ENCODE data around the gene LILRB2.
"Not testable (repeated sequence)": the region's sequence is repeated elsewhere in the genome, so short reads cannot be mapped to it uniquely, and the experiment has no call there.

Gene LILRB2

DNA sequence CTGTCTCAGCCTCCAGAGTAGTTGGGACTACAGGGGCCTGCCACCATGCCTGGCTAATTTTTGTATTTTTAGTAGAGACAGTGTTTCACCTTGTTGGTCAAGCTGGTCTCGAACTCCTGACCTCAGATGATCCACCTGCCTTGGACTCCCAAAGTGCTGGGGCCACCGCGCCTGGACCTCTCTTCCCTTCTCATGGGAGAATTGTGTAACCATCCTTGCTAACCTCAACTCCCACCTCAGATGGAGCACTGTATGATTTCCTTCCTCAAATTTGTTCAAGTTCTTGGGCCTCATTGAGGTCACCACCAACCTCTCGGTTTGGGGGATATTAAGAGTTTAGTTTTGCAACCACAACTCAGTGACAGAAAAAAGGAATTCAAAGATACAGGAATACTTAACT is 21.3 kb upstream of the LILRB2 start:
- DNase-seq, result no peak

DNA sequence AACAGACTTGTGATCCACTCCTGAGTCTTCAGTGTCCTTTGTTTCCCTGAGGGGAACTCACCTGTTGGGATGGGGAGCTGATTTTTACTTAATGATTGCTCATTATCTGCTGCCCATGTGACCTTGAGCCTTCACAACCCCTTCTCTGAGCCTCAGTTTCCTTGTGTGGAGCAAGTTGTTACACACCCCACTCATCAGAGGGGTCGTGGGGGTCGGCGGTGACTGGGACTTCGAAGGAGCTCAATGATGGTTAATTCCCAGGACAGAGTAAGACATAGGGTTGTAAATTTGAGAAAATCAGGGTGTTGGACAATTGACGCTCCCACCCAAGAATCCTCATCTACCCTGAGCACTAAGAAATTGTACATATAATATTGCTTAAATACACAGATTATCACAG is 18.6 kb upstream of the LILRB2 start:
- no peak for DNase-seq

DNA sequence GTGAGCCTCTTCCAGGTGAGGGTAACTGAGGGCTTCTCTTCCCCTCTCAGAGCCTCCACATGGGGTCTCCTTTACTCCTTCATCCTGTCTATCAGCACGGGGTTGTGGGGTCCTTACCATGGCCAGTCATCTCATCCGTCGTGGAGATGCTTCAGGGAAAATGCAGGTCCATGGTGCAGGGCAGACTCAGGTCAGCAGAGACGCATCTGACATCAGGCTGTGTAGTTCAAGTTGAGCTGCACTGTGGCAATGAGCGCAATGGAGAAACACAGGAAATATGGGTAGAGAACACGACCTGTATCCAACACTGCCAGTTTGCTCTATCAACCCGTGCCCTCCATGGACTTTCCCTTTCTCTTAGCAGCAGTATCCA is 18.2 kb upstream of the LILRB2 start:
- DNase-seq, result no peak

DNA sequence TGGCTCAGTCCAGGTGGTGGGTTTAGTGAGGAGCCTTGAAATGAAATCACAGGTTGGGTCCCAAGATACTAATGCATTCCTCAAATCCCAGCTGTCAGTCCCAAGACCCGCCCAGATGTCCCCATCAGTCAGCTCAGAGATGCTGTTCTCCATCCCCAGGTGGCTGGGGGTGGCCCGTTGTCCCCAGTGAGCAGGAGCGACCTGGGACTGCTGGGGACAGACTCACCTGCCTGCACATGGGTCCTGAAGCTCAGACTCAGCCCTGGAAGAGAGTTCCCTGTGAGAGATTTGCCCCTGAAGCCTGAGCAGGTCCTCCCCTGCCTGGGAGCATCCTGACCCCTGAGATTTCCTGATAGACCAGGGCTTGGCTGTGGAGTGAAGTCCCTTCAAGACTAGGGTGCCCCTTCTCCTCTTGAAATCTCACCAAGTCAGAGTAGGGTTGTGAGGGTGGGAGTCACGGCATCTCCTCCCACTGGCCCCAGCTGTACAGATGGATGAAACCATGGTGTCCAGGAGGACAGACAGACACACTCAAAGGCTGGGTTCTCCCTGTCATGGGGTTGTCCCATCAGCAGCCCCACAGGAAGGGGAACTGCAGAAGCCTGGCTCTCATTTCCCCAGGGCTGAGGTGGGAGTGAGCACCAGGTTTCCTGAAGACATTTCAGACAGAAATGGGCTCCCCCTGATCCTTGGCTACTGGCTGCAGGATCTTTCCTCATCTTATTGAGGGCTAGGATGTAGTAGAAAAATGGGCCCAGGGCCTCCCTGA is 17.6 kb upstream of the LILRB2 start:
- no peak for DNase-seq

GRCh38 chr19:54297759-54298305 is 16.9 kb upstream of the LILRB2 start:
- DNase-seq, result no peak

- DNase-seq, result no peak
Observed at GRCh38 chr19:54294539-54294938, 13.6 kb upstream of the LILRB2 start.

DNA sequence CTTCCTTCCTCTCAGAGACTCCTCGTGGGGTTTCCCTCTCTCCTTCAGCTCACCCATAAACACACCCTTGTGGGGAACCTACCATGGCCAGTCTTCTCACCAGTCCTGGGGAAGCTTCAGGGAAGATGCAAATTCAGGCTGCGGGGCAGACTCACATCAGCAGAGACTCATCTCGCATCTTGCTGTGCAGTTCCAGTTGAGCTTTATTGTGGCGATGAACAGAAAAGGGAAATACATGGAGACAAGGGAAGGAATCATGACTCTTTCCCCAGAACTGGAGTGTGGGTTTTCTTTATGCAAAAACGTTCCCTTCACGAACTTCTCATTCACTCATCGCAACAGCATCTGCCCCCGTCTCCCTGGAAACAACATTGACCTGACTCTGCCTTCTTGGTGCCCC is 8.2 kb upstream of the LILRB2 start:
- not testable (repeated sequence) for DNase-seq

- no peak for DNase-seq
Observed at GRCh38 chr19:54287456-54287855, 6.5 kb upstream of the LILRB2 start.

DNA sequence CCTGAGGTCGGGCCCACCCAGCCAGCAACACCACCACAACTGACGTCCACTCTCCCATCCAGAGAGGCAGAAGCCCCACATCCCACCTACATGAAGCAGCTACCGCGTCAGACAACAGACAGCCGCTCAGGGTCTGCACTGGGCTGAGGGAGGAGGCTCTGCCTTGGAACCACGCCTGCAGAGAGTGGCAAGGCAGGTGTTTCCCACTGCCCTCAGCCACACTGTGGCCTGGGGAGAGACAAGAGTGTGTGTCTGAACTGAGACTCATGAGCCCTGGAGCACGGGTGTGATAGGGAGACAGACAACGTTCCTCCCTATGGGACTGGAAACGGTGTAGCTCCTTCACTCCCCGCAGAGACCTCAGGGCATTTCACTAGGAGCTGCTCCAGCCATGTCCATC is 5.4 kb upstream of the LILRB2 start:
- DNase-seq, result not testable (repeated sequence)

DNA sequence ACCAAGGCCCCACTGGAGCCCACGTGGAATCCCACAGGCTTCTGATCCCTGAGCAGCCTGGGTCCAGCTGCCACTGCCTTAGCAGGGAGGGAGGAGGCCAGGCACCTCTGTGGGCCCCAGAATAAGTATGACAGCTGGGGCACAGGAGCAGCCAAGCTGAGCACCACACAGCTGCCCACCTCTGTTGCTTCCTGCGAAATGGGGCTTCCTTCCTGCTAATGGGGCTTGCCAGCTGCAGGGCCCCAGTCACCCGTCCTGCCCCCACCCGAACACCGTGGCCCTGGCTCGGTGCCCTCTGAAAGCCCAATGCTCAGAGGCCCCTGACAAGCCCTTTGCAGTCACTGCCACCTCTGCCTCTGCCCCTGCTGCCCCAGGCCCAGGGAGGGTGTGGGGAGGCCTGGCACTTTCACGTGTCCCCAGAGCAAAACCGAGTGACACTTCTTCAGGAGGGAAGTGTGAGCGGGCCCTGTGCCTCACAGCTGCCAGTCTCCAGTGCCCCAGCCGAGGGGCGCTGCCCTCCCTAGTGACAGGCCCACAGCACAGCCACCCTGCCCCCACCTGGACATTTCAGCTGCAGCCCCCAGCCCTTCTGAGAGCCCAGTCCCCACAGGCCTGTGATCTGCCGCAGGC is 4.6 kb upstream of the LILRB2 start:
- not testable (repeated sequence) for DNase-seq

- DNase-seq, result no peak
Observed at GRCh38 chr19:54282686-54283470, 2.0 kb upstream of the LILRB2 start.

DNA sequence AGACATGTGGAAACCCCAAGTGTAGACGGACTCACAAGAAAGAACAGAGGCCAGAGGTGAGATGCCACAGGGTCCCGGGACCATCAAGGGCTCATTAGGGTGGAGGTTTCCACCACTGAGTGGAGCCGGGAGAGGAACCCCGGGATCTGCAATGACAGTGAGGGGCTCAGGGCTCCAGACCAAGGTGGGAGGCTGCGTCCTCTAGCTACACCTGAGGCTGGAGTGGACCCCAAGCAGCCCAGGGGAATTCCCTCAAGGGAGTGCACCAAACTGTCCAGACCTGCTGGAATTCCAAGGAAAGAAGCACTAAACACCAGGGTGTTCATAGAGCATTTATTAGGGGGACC is 792 bp upstream of the LILRB2 start:
- DNase-seq, result not testable (repeated sequence)

GRCh38 chr19:54280441-54280840 is 469 bp downstream of the LILRB2 start:
- DNase-seq, result not testable (repeated sequence)

- not testable (repeated sequence) for DNase-seq
Observed at GRCh38 chr19:54280025-54280424, 885 bp downstream of the LILRB2 start.

DNA sequence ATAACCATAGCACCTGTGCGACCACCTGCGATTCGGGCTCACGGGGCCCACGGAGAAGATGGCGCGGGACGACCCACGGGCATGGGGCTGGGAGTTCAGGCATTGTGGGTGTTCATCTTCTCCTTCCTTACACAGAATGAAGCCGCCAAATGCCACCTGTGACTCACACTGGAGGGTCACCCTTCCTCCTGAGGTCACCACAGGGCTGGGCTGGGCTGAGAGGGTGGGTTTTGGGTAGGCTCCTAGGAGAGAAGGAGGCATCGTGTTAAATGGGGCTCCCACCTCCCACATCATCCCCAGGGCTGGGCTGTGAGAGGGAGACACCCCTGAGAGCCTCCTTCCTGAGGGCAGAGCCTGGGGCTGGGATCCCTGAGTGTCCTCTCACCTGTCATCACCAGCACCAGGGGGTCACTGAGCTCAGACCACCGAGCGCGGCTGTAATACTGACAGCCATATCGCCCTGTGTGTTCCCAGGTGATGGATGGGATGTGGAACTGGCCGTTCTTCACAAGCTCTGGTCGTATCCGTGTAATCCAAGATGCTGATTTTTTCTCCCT is 1.4 kb downstream of the LILRB2 start:
- DNase-seq, result no peak

DNA sequence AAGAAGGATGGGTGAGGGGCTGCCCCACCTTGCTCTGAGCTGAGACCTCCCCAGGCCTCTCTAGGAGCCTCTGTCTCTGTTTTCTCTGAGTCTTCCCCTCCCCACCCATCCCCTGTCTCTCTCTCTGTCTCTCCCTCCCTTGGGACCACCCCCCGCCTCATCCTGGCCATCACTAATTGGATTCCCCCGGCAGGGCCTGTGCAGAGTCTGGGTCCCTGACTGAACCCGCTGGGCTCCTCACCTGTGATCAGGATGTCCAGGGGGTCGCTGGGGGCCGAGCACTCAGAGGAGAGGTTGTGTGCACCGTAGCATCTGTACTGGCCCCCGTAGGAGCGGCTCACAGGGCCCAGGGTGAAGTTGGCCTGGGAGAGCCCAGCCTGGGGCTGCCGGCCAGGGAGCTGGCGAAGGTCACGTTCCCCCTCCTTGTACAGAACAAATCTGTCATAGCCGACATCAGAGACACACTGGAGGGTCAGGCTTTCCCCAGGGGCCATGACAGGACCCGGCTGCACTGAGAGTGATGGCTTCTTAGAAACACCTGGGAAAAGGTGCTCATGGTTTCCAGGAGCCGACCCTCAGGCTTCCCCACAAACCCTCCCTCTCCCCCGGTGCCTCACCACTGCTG is 2.2 kb downstream of the LILRB2 start:
- not testable (repeated sequence) for DNase-seq

GRCh38 chr19:54278056-54278455 is 2.9 kb downstream of the LILRB2 start:
- not testable (repeated sequence) for DNase-seq

GRCh38 chr19:54277111-54277615 is 3.7 kb downstream of the LILRB2 start:
- not testable (repeated sequence) for DNase-seq

DNA sequence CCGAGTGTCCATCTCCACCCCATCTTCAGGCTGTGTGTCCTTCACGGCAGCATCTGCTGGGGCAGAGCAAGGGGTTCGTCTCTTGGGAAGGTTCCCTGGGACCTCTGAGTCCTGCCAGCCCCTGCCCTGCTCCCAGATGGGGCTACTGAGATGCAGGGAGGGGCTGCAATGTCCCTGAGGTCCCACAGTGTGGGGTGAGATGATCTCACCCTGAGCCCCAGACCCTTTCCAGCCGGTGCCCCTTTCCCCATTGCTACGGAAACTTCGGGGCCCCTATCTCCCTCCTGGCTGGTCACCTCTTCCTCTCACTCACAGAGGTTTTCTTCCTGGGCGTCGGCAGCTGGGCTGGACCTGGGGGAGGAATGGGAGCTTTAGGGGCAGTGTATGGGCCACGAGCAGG is 5.0 kb downstream of the LILRB2 start:
- no peak for DNase-seq

DNA sequence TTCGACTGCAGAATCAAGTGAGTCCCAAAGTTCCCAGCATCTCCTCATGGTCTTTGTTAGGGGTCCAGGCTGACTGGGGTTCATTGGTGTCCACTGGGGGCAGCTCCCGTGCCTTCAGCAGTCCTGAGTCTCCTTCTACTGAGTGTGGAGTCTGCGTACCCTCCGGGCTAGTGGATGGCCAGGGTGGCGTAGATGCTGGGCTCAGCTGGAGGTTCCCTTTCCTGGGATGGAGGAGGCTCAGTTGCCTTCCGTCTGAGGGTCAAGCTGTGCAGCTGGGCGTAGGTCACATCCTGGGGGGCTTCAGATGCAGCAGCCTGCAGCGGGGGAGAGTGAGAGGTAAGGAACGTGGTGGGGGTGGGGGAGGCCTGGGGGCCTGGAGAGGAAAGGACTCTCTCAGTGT is 6.4 kb downstream of the LILRB2 start:
- DNase-seq, result not testable (repeated sequence)

DNA sequence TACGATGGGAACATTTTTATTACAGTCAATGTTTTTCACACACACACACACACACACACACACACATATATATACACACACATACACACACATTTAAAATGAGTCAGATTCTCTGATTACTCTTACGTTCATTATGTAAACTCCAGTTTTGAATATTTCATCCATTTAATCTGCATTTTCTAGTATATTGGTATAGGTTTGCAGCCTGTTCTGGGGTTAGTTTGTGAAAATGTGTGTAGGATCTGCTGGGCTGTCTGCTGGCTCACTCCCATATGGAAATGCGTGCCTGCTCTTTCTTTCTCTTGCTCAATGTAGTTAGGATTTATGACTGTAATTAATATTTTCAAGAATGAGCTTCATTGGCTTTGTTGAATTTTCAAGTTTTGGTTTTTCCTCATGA is 7.1 kb downstream of the LILRB2 start:
- no peak for DNase-seq

DNA sequence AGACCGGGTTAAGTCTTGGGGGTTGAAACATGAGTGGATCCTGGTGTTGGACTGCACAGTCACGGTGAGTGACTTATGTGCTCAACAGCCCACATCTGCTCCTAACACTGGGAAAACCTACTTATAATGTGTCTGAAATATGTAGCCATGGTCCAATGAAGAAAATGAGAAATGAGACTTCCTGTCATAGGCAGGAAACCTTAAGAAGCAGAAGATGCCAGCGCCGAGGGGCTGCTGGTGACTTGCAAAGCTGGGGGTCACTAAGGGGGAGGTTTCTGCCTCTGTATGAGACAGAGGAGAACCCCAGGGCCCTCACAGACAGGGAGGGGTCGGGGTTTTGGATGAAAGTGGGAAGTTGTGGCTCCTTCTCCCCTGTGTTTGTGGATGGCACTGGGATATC is 8.7 kb downstream of the LILRB2 start:
- not testable (repeated sequence) for DNase-seq

DNA sequence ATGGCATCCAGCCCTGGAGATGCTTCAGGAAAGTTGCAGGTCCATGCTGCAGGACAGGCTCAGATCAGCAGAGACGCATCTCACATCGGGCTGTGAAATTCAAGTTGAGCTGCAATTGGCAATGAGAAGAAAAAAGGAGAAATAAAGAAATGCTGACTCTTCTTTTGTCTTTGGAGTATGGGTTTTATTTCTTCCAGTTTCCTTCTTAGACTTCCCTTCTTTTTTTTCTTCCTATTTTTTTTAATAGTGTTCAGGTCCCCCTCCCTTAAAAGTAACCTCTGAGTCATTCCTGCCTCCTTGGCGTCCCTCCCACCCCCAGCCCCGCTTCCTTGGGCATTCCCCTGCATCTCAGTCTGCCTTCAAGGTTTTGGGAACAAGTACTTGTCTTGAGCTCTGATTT is 9.3 kb downstream of the LILRB2 start:
- DNase-seq, result not testable (repeated sequence)
